GM19025 (cell line): ENCODE results near the gene LYRM4.
"Not testable (repeated sequence)": the region's sequence is repeated elsewhere in the genome, so short reads cannot be mapped to it uniquely, and the experiment has no call there.

Experiments used
- ATAC-seq: cut with Tn5 transposase; IDR thresholded peaks from one replicate; pipeline ENCODE4 v1.9.1; 2021; ENCODE audit warnings: mild to moderate bottlenecking, low read depth, moderate library complexity; ENCODE audit not compliant: unreplicated experiment

LYRM4 gene

GRCh38 chr6:5084781-5085647, 175.7 kb downstream of the LYRM4 start, which contains the start of gene PPP1R3G:
PPP1R3G (plus strand) TSS chr6:5085341; CDS start chr6:5085486, 145 bp downstream.
- ATAC-seq: no peak

GRCh38 chr6:5084360-5084780, 176.4 kb downstream of the LYRM4 start:
- ATAC-seq: no peak

DNA sequence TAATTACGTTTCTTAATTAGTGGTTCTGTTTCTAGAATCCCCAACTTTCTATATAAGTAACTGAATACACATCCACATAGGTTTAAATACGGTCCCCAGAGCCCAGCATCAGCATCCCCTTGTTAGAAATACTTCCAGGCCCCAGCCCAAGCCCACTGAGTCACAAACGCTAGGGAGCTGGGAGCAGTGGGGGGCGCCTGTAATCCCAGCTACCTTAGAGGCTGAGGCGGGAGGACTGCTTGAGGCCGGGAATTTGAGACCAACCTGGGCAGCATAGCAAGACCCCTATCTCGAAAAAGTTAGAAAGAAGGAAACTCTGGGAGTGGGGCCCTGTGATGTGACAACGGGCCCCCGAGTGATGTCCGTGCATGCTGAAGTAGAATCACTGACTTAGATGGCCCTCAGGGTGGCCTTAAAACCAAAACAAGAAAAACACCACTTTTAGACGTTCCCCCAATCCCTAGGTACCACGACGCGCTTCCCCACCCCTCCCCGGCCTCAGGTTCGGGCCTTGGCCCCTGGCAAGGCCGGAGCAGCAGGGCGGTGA, 176.9 kb downstream of the LYRM4 start:
- no peak for ATAC-seq

GRCh38 chr6:5083307-5083583, 177.5 kb downstream of the LYRM4 start:
- no peak for ATAC-seq

GRCh38 chr6:5082487-5083306, 178.1 kb downstream of the LYRM4 start:
- no peak for ATAC-seq

DNA sequence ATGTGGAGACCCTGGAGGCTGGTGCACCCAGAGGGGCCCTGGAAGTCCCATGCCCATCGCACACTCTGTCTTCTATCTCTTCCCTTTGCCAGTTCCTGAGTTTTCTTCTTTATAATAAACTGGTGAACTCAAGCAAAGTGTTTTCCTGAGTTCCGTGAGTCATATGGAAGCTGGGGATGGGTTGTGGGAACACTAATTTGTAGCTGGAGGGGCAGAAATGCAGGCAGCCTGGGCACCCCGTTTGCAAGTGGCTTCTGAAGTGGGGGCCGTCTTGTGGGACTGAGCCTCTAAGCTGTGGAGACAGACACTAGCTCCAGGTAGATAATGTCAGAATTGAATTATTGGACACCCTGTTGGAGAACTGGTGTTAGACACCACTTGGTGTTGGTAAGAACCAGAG, 178.8 kb downstream of the LYRM4 start:
- ATAC-seq: no peak

GRCh38 chr6:5081182-5081581, 179.6 kb downstream of the LYRM4 start:
- no peak for ATAC-seq

DNA sequence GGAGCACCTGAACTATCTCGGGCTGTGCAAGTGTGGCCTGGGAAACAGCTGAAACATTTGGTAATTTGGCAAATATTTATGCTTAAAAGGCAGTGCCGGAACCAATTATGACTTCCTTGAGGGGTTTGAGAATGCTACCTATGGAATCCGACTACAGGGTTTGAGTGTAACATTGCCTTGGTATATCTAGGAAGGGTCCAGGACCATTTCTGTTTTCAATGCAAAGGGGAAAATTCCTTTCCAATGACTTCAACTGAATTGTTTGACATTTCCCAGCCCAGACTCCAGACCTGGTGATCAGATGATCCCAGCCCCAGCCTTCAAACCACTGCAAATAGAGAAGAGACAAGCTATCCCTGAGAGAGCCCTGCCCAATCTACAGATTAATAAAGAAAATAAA, 180.2 kb downstream of the LYRM4 start:
- ATAC-seq: no peak

GRCh38 chr6:5079692-5080091, 181.1 kb downstream of the LYRM4 start:
- no peak for ATAC-seq

- ATAC-seq: no peak
Observed at GRCh38 chr6:5078121-5078669, 182.6 kb downstream of the LYRM4 start.

GRCh38 chr6:5076931-5077330, 183.8 kb downstream of the LYRM4 start:
- no peak for ATAC-seq

DNA sequence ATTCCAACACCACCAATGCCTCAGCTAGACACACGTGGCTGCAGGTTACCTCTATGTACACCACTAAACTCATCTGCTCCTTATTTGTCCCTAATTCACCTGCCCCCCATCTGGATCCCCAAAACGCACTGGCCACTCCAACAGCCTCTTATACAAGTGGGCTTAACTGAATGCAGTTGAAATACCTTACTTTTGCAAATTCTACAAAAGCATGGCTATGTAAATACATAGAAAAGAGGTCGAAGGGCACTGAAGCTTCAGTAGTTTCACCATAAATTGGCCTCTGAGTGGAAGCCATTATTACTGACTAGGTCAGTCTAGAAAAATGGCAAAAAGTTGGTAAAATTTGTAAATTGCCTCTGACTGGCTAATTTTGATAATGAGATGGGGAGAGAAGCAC, 186.8 kb downstream of the LYRM4 start:
- ATAC-seq: no peak

DNA sequence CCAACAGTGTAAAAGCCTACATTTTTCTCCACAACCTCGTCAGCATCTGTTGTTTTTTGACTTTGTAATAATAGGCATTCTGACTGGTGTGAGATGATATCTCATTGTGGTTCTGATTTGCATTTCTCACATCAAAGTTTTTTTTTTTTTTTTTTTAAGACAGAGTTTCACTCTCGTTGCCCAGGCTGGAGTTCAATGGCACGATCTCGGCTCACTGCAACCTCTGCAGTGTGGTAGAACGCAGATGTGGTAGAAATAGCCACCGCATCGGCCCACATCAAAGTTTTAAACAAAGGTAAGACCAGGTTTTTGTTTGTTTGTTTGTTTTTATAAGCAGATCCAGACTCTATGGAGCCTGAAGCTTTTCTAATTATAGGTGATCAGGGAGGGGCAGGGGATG, 188.3 kb downstream of the LYRM4 start:
- ATAC-seq: peak; percentile 53

- ATAC-seq: no peak
Observed at GRCh38 chr6:5071216-5071615, 189.5 kb downstream of the LYRM4 start.

GRCh38 chr6:5068153-5068751, 192.5 kb downstream of the LYRM4 start:
- ATAC-seq: no peak

- no peak for ATAC-seq
Observed at GRCh38 chr6:5067305-5067704, 193.4 kb downstream of the LYRM4 start.

DNA sequence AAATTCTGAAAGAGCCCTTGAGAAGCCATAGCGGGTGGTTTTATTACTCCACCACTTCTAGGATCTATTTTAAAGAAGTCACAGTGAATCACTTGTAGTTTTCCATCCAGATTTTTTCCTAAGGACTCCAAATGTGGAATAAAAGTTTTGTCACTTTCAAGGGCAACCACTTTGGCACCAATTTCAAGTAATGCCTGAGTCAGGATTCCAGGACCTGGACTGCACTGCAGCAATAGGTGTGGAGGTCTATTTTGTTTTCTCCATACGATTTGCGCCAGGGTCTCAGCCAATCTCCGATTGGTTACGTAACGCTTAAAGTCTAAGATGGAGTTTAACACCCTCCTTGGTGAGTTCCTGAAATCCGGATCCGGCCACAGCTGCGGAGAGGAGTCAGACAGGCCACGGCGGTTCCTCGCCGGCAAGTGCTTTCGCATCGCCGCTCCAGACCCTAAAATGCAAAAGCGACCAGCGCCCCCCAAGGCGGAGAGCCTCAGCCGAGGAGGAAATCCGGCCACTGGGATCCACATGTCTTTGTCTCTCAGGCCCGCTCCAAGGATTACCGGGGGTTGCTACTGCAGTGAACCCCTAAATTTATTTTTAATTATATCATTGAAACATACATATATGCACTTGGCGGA, 194.2 kb downstream of the LYRM4 start:
- ATAC-seq: no peak

GRCh38 chr6:5063617-5064016, 197.1 kb downstream of the LYRM4 start:
- ATAC-seq: no peak

DNA sequence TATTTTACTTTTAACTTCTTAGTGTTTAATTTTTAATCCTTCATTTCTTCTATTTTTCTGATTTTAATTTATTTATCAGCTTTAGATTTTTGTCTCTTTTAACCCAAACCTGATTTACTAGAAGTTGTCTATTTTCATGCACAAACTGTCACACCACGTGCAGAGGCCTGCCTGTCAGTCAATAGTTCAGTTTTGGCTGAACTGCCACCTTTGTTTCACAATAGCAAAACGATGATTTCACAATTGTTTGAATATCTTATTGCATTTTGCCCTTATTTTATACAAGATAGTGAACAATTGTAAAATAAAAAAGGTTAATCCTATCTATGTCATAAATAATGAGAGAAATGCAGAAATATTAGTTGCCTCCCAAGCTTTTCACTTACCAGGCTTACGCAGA, 199.6 kb downstream of the LYRM4 start:
- no peak for ATAC-seq

GRCh38 chr6:5060439-5060838, 200.3 kb downstream of the LYRM4 start:
- not testable (repeated sequence) for ATAC-seq
